RKO (cell line): ENCODE measurements around the gene TMEM271.
"Not testable (repeated sequence)": the region's sequence is repeated elsewhere in the genome, so short reads cannot be mapped to it uniquely, and the experiment has no call there.

Source experiments
- DNase-seq: peaks from one replicate; pipeline ENCODE4 v3.0.0-alpha.2; 2016; ENCODE audit warnings: low spot score

Gene TMEM271

GRCh38 chr4:609400-610050, 33.4 kb upstream of the TMEM271 start:
- no peak for DNase-seq

GRCh38 chr4:608236-608635, 32.1 kb upstream of the TMEM271 start:
- DNase-seq = no peak

- no peak for DNase-seq
Observed at GRCh38 chr4:605702-606425, 29.8 kb upstream of the TMEM271 start.

- no peak for DNase-seq
Observed at GRCh38 chr4:604131-604530, 28.0 kb upstream of the TMEM271 start.

GRCh38 chr4:602559-602942, 26.5 kb upstream of the TMEM271 start:
- DNase-seq = no peak

GRCh38 chr4:601612-602558, 25.8 kb upstream of the TMEM271 start:
- no peak for DNase-seq

GRCh38 chr4:600850-601515, 24.9 kb upstream of the TMEM271 start:
- DNase-seq = peak; percentile 76

- DNase-seq = no peak
Observed at GRCh38 chr4:600166-600565, 24.1 kb upstream of the TMEM271 start.

- DNase-seq = no peak
Observed at GRCh38 chr4:598925-599324, 22.8 kb upstream of the TMEM271 start.

GRCh38 chr4:592825-593520, 16.9 kb upstream of the TMEM271 start:
- peak; percentile 65 for DNase-seq

GRCh38 chr4:592178-592577, 16.1 kb upstream of the TMEM271 start:
- DNase-seq = not testable (repeated sequence)

GRCh38 chr4:590313-590841, 14.3 kb upstream of the TMEM271 start:
- no peak for DNase-seq

GRCh38 chr4:589219-589963, 13.3 kb upstream of the TMEM271 start:
- no peak for DNase-seq

GRCh38 chr4:588351-588849, 12.3 kb upstream of the TMEM271 start:
- DNase-seq = no peak

GRCh38 chr4:587671-588350, 11.7 kb upstream of the TMEM271 start:
- DNase-seq = no peak

- no peak for DNase-seq
Observed at GRCh38 chr4:583820-584219, 7.7 kb upstream of the TMEM271 start.

GRCh38 chr4:581753-582361, 5.8 kb upstream of the TMEM271 start:
- no peak for DNase-seq

GRCh38 chr4:581181-581580, 5.1 kb upstream of the TMEM271 start:
- no peak for DNase-seq

GRCh38 chr4:579543-580175, 3.6 kb upstream of the TMEM271 start:
- DNase-seq = no peak
